Measurements from ENCODE around the gene GPC5.

The GPC5 gene

GRCh38 chr13:91725646-91726045 is 327.2 kb downstream of the GPC5 start:
- DNase-seq, result no peak

- no peak for DNase-seq
Observed at GRCh38 chr13:91726671-91727070, 328.2 kb downstream of the GPC5 start.

GRCh38 chr13:91729859-91730258 is 331.4 kb downstream of the GPC5 start:
- no peak for DNase-seq

GRCh38 chr13:91739751-91740150 is 341.3 kb downstream of the GPC5 start:
- no peak for DNase-seq

- no peak for DNase-seq
Observed at GRCh38 chr13:91740756-91741155, 342.3 kb downstream of the GPC5 start.

GRCh38 chr13:91741925-91742324 is 343.5 kb downstream of the GPC5 start:
- DNase-seq, result no peak

- DNase-seq, result no peak
Observed at GRCh38 chr13:91744284-91744683, 345.9 kb downstream of the GPC5 start.

- DNase-seq, result no peak
Observed at GRCh38 chr13:91745967-91746366, 347.5 kb downstream of the GPC5 start.

GRCh38 chr13:91747186-91747585 is 348.8 kb downstream of the GPC5 start:
- no peak for DNase-seq

GRCh38 chr13:91748416-91749089 is 350.1 kb downstream of the GPC5 start:
- no peak for DNase-seq

GRCh38 chr13:91758724-91759123 is 360.3 kb downstream of the GPC5 start:
- DNase-seq, result no peak

GRCh38 chr13:91762957-91763356 is 364.5 kb downstream of the GPC5 start:
- DNase-seq, result no peak

- DNase-seq, result no peak
Observed at GRCh38 chr13:91764527-91764926, 366.1 kb downstream of the GPC5 start.

- no peak for DNase-seq
Observed at GRCh38 chr13:91767651-91768050, 369.2 kb downstream of the GPC5 start.

- no peak for DNase-seq
Observed at GRCh38 chr13:91768746-91769145, 370.3 kb downstream of the GPC5 start.

GRCh38 chr13:91771229-91771628 is 372.8 kb downstream of the GPC5 start:
- DNase-seq, result no peak

- DNase-seq, result no peak
Observed at GRCh38 chr13:91773591-91774227, 375.3 kb downstream of the GPC5 start.

GRCh38 chr13:91774397-91774796 is 376.0 kb downstream of the GPC5 start:
- DNase-seq, result no peak

- DNase-seq, result no peak
Observed at GRCh38 chr13:91776611-91777193, 378.3 kb downstream of the GPC5 start.

GRCh38 chr13:91778123-91778522 is 379.7 kb downstream of the GPC5 start:
- DNase-seq, result no peak

- DNase-seq, result peak; percentile 18
Observed at GRCh38 chr13:91781982-91782691, 383.7 kb downstream of the GPC5 start.

- DNase-seq, result no peak
Observed at GRCh38 chr13:91785431-91786119, 387.2 kb downstream of the GPC5 start.

- no peak for DNase-seq
Observed at GRCh38 chr13:91792054-91792453, 393.6 kb downstream of the GPC5 start.
